ENCODE results near the gene BHLHE23.

BHLHE23 gene

GRCh38 chr20:63002511-63002910 is 4.3 kb downstream of the BHLHE23 start:
- H3K27ac ChIP-seq (ENCODE audit: insufficient read depth in 1 of 2, low read depth in 1 of 2, low read length in 2 of 2, poor library complexity in 1 of 2, severe bottlenecking in 2 of 2) = no peak overlapping the region
- ChIA-PET CTCF (interaction anchor here (0.6 kb wide), 1 partner anchor 101 kb away, joined by 3 read pairs; no protein-coding TSS in a partner anchor), POLR2A (no interaction called here)
- no peak for DNase-seq
- peaks cover 6 to 74% (median 41%) of the 10 kb centered on the region in 5 experiments for H3K27me3 ChIP-seq (replicated peaks in 2 of 5; ENCODE audit: control insufficient read depth in 4 of 5, insufficient read depth in 5 of 5, low read length in 4 of 5)
- no peaks in the 10 kb centered on the region for H3K9me3 ChIP-seq (ENCODE audit: control extremely low read depth in 1 of 5, control insufficient read depth in 4 of 5, insufficient read depth in 2 of 5, low read depth in 1 of 5, low read length in 4 of 5)
- no peak overlapping the region for H3K4me3 ChIP-seq (ENCODE audit: control insufficient read depth in 1 of 7, extremely low read depth in 1 of 7, insufficient read depth in 4 of 7, low read depth in 2 of 7, low read length in 6 of 7)
- H3K36me3 ChIP-seq (ENCODE audit: control insufficient read depth in 4 of 4, insufficient read depth in 4 of 4, low read length in 3 of 4) = no peaks in the 10 kb centered on the region
- H3K4me1 ChIP-seq (ENCODE audit: control extremely low read depth in 1 of 4, control insufficient read depth in 4 of 4, insufficient read depth in 4 of 4, low read length in 3 of 4) = peaks cover 0 to 50% (median 29%) of the 10 kb centered on the region in 4 experiments
- WGBS (ENCODE audit: insufficient coverage) = 93% methylated on average over 11 of the region's 11 CpGs

DNA sequence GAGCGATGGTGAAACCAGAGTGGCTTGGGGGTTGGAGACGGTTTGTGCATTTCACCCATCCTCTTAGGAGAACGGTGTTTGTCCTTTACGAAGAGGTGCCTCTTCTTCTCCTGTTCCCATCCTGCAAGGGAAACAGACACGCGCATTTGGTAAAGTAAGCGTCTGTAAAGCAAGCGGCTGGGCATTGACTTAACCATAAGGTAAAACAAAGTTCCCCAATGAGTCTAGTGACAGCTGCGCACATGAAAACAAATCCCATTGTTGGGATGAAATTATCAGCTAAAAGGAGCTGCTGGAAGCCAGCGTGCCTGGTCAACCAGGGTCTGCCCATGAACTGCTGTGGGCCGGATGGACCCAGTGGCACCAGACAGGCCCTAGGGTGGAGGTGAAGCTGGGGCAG is 5.8 kb downstream of the BHLHE23 start:
- Histone ChIP-seq H3K4me1 (ENCODE audit: control extremely low read depth in 1 of 4, control insufficient read depth in 4 of 4, insufficient read depth in 4 of 4, low read length in 3 of 4) (peaks cover 0 to 38% (median 23%) of the 10 kb centered on the region in 4 experiments), H3K4me3 (ENCODE audit: control insufficient read depth in 1 of 7, extremely low read depth in 1 of 7, insufficient read depth in 4 of 7, low read depth in 2 of 7, low read length in 6 of 7) (no peak overlapping the region), H3K27ac (ENCODE audit: insufficient read depth in 1 of 2, low read depth in 1 of 2, low read length in 2 of 2, poor library complexity in 1 of 2, severe bottlenecking in 2 of 2) (no peak overlapping the region), H3K9me3 (ENCODE audit: control extremely low read depth in 1 of 5, control insufficient read depth in 4 of 5, insufficient read depth in 2 of 5, low read depth in 1 of 5, low read length in 4 of 5) (no peaks in the 10 kb centered on the region), H3K27me3 (replicated peaks in 2 of 5; ENCODE audit: control insufficient read depth in 4 of 5, insufficient read depth in 5 of 5, low read length in 4 of 5) (peaks cover 6 to 60% (median 38%) of the 10 kb centered on the region in 5 experiments), H3K36me3 (ENCODE audit: control insufficient read depth in 4 of 4, insufficient read depth in 4 of 4, low read length in 3 of 4) (no peaks in the 10 kb centered on the region)
- DNase-seq = no peak
- ChIA-PET POLR2A (interaction anchor here (3.5 kb wide), 1 partner anchor 23 kb away, joined by 12 read pairs; no protein-coding TSS in a partner anchor), CTCF (interaction anchor here (1.3 kb wide), 1 partner anchor 13 kb away, joined by 3 read pairs; no protein-coding TSS in a partner anchor)
- 76% methylated on average over 11 of the region's 11 CpGs for WGBS (ENCODE audit: insufficient coverage)

DNA sequence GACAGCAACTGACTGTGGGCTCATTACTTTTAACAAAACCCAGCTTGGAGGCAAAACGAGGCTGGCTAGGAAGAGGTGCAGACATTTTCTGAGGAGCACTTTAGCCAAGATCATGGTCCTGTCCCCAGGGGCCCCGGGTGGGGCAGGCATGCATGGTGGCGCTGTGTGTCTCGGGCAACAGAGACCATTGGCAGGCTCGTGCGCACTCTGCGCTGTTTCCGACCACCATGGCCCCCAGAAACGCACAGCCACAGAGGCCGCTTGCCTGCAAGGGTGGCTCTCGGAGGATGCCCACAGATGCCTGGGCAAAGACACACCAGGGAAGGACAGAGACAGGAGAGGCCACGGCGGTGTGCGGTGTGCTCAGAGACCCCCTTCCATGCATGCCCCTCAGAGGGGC is 6.7 kb downstream of the BHLHE23 start:
- no peaks in the 10 kb centered on the region for H3K9me3 ChIP-seq (ENCODE audit: control extremely low read depth in 1 of 5, control insufficient read depth in 4 of 5, insufficient read depth in 2 of 5, low read depth in 1 of 5, low read length in 4 of 5)
- POLR2A ChIA-PET = interaction anchor here (1.1 to 3.5 kb wide), 2 partner anchors 19 to 22 kb away, joined by 7 to 12 read pairs; no protein-coding TSS in a partner anchor
- H3K4me1 ChIP-seq (ENCODE audit: control extremely low read depth in 1 of 4, control insufficient read depth in 4 of 4, insufficient read depth in 4 of 4, low read length in 3 of 4) = peaks cover 0 to 30% (median 19%) of the 10 kb centered on the region in 4 experiments
- CTCF ChIA-PET = interaction anchor here (1.3 to 1.4 kb wide), 2 partner anchors 9 kb away, joined by 4 read pairs; no protein-coding TSS in a partner anchor
- H3K36me3 ChIP-seq (ENCODE audit: control insufficient read depth in 4 of 4, insufficient read depth in 4 of 4, low read length in 3 of 4) = no peaks in the 10 kb centered on the region
- no peak overlapping the region for H3K27ac ChIP-seq (ENCODE audit: insufficient read depth in 1 of 2, low read depth in 1 of 2, low read length in 2 of 2, poor library complexity in 1 of 2, severe bottlenecking in 2 of 2)
- H3K4me3 ChIP-seq (ENCODE audit: control insufficient read depth in 1 of 7, extremely low read depth in 1 of 7, insufficient read depth in 4 of 7, low read depth in 2 of 7, low read length in 6 of 7) = no peak overlapping the region
- no peak for DNase-seq
- WGBS (ENCODE audit: insufficient coverage) = 89% methylated on average over 14 of the region's 14 CpGs
- H3K27me3 ChIP-seq (replicated peaks in 2 of 5; ENCODE audit: control insufficient read depth in 4 of 5, insufficient read depth in 5 of 5, low read length in 4 of 5) = peaks cover 6 to 51% (median 30%) of the 10 kb centered on the region in 5 experiments

DNA sequence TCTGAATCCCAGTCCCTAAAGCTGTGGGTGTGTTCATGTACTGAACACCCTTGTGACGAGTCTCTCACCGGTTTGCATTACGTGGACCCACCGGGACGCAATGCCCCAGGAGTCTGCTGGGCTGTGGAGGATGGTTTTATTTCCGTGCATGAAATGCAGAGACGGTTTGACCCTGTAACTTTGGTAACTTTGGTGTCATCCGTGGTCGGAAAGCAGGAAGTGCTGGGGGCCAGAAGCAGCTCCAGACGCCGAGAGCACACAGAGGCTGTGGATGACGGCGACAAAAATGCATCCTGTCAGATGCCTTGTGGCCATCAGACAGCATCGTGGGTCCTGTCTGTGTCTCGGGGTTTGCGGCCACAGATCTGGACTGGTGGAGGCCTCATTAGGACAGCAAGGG is 7.2 kb downstream of the BHLHE23 start:
- CTCF ChIA-PET = interaction anchor here (1.3 to 1.4 kb wide), 3 partner anchors 8 to 12 kb away, joined by 4 to 5 read pairs (median 4); no protein-coding TSS in a partner anchor
- H3K36me3 ChIP-seq (ENCODE audit: control insufficient read depth in 4 of 4, insufficient read depth in 4 of 4, low read length in 3 of 4) = no peaks in the 10 kb centered on the region
- WGBS (ENCODE audit: insufficient coverage) = 58% methylated on average over 16 of the region's 16 CpGs

GRCh38 chr20:62998449-62998848 is 8.3 kb downstream of the BHLHE23 start:
- WGBS (ENCODE audit: insufficient coverage) = 92% methylated on average over 5 of the region's 5 CpGs
- Histone ChIP-seq H3K27me3 (replicated peaks in 2 of 5; ENCODE audit: control insufficient read depth in 4 of 5, insufficient read depth in 5 of 5, low read length in 4 of 5) (peaks cover 3 to 35% (median 27%) of the 10 kb centered on the region in 5 experiments), H3K36me3 (ENCODE audit: control insufficient read depth in 4 of 4, insufficient read depth in 4 of 4, low read length in 3 of 4) (no peaks in the 10 kb centered on the region), H3K4me1 (ENCODE audit: control extremely low read depth in 1 of 4, control insufficient read depth in 4 of 4, insufficient read depth in 4 of 4, low read length in 3 of 4) (peaks cover 0 to 23% (median 13%) of the 10 kb centered on the region in 4 experiments), H3K9me3 (ENCODE audit: control extremely low read depth in 1 of 5, control insufficient read depth in 4 of 5, insufficient read depth in 2 of 5, low read depth in 1 of 5, low read length in 4 of 5) (no peaks in the 10 kb centered on the region), H3K4me3 (ENCODE audit: control insufficient read depth in 1 of 7, extremely low read depth in 1 of 7, insufficient read depth in 4 of 7, low read depth in 2 of 7, low read length in 6 of 7) (no peak overlapping the region), H3K27ac (ENCODE audit: insufficient read depth in 1 of 2, low read depth in 1 of 2, low read length in 2 of 2, poor library complexity in 1 of 2, severe bottlenecking in 2 of 2) (no peak overlapping the region)
- ChIA-PET CTCF (interaction anchor here (0.9 to 1.4 kb wide), 3 partner anchors 10 to 26 kb away, joined by 3 to 5 read pairs (median 4); no protein-coding TSS in a partner anchor), POLR2A (interaction anchor here (0.7 to 3.5 kb wide), 2 partner anchors 20 to 45 kb away, joined by 3 to 12 read pairs; no protein-coding TSS in a partner anchor)
- no peak for DNase-seq

More for the DNA sequence above, 7.2 kb downstream of the BHLHE23 start:
- H3K27me3 ChIP-seq (replicated peaks in 2 of 5; ENCODE audit: control insufficient read depth in 4 of 5, insufficient read depth in 5 of 5, low read length in 4 of 5) = peaks cover 6 to 46% (median 26%) of the 10 kb centered on the region in 5 experiments
- no peak overlapping the region for H3K27ac ChIP-seq (ENCODE audit: insufficient read depth in 1 of 2, low read depth in 1 of 2, low read length in 2 of 2, poor library complexity in 1 of 2, severe bottlenecking in 2 of 2)
- no peak overlapping the region for H3K4me3 ChIP-seq (ENCODE audit: control insufficient read depth in 1 of 7, extremely low read depth in 1 of 7, insufficient read depth in 4 of 7, low read depth in 2 of 7, low read length in 6 of 7)
- H3K4me1 ChIP-seq (ENCODE audit: control extremely low read depth in 1 of 4, control insufficient read depth in 4 of 4, insufficient read depth in 4 of 4, low read length in 3 of 4) = peaks cover 0 to 25% (median 15%) of the 10 kb centered on the region in 4 experiments
- peak in 2 of 3 donors; percentile 76 to 86 for DNase-seq
- no peaks in the 10 kb centered on the region for H3K9me3 ChIP-seq (ENCODE audit: control extremely low read depth in 1 of 5, control insufficient read depth in 4 of 5, insufficient read depth in 2 of 5, low read depth in 1 of 5, low read length in 4 of 5)
- POLR2A ChIA-PET = interaction anchor here (1.0 to 3.5 kb wide), 3 partner anchors 18 to 35 kb away, joined by 3 to 12 read pairs (median 7); no protein-coding TSS in a partner anchor

- Histone ChIP-seq H3K27ac (ENCODE audit: insufficient read depth in 1 of 2, low read depth in 1 of 2, low read length in 2 of 2, poor library complexity in 1 of 2, severe bottlenecking in 2 of 2) (no peak overlapping the region), H3K4me1 (ENCODE audit: control extremely low read depth in 1 of 4, control insufficient read depth in 4 of 4, insufficient read depth in 4 of 4, low read length in 3 of 4) (peaks cover 0 to 23% (median 13%) of the 10 kb centered on the region in 4 experiments), H3K36me3 (ENCODE audit: control insufficient read depth in 4 of 4, insufficient read depth in 4 of 4, low read length in 3 of 4) (no peaks in the 10 kb centered on the region), H3K4me3 (ENCODE audit: control insufficient read depth in 1 of 7, extremely low read depth in 1 of 7, insufficient read depth in 4 of 7, low read depth in 2 of 7, low read length in 6 of 7) (no peak overlapping the region), H3K27me3 (replicated peaks in 2 of 5; ENCODE audit: control insufficient read depth in 4 of 5, insufficient read depth in 5 of 5, low read length in 4 of 5) (peaks cover 0 to 26% (median 19%) of the 10 kb centered on the region in 5 experiments), H3K9me3 (ENCODE audit: control extremely low read depth in 1 of 5, control insufficient read depth in 4 of 5, insufficient read depth in 2 of 5, low read depth in 1 of 5, low read length in 4 of 5) (no peaks in the 10 kb centered on the region)
- CTCF ChIA-PET = interaction anchor here (0.9 to 1.4 kb wide), 3 partner anchors 11 to 27 kb away, joined by 3 to 4 read pairs (median 3); no protein-coding TSS in a partner anchor
- WGBS (ENCODE audit: insufficient coverage) = 46% methylated on average over 13 of the region's 20 CpGs
- peak in 2 of 3 donors; percentile 47 to 48 for DNase-seq
- POLR2A ChIA-PET = interaction anchor here (0.5 kb wide), 1 partner anchor 556 kb away, joined by 6 read pairs; no protein-coding TSS in a partner anchor
These were observed 9.2 kb downstream of the BHLHE23 start for GRCh38 chr20:62997417-62998035.
